HG02571 (cell line): Measurements from ENCODE around the gene TCEAL1.
"Not testable (repeated sequence)": the region's sequence is repeated elsewhere in the genome, so short reads cannot be mapped to it uniquely, and the experiment has no call there.

Source experiments
- ATAC-seq: cut with Tn5 transposase; IDR thresholded peaks from one replicate; pipeline ENCODE4 v1.9.1; 2021; ENCODE audit warnings: mild to moderate bottlenecking, moderate library complexity; ENCODE audit not compliant: unreplicated experiment

Gene TCEAL1

GRCh38 chrX:103628386-103629317, at the start of gene TCEAL1:
TSS of gene TCEAL1 (plus strand) at chrX:103628975. CDS start at chrX:103629917, 942 bp downstream.
- peak; percentile 53 for ATAC-seq

- no peak for ATAC-seq
Observed at GRCh38 chrX:103584596-103584995, 44.2 kb upstream of the TCEAL1 start.

- ATAC-seq = peak; percentile 89
Observed at GRCh38 chrX:103585411-103586313, 43.1 kb upstream of the TCEAL1 start, which contains the start of gene TCEAL4. TSS of gene TCEAL4 (plus strand) at chrX:103585515. CDS start at chrX:103586676, 1,161 bp downstream.

- peak; percentile 34 for ATAC-seq
Observed at GRCh38 chrX:103586314-103586646, 42.5 kb upstream of the TCEAL1 start.

GRCh38 chrX:103586659-103587058, 42.1 kb upstream of the TCEAL1 start:
- no peak for ATAC-seq

GRCh38 chrX:103592295-103592694, 36.5 kb upstream of the TCEAL1 start:
- not testable (repeated sequence) for ATAC-seq

- ATAC-seq = not testable (repeated sequence)
Observed at GRCh38 chrX:103595202-103595601, 33.6 kb upstream of the TCEAL1 start.

- ATAC-seq = peak; percentile 86
Observed at GRCh38 chrX:103607364-103608305, 21.1 kb upstream of the TCEAL1 start, which contains the start of gene TCEAL3. TSS of gene TCEAL3 (plus strand) at chrX:103607963. CDS start at chrX:103609065, 1,102 bp downstream.

GRCh38 chrX:103608306-103608963, 20.3 kb upstream of the TCEAL1 start:
- peak; percentile 14 for ATAC-seq

GRCh38 chrX:103610282-103610681, 18.5 kb upstream of the TCEAL1 start:
- ATAC-seq = no peak

GRCh38 chrX:103613362-103613890, 15.3 kb upstream of the TCEAL1 start:
- ATAC-seq = no peak

- no peak for ATAC-seq
Observed at GRCh38 chrX:103614999-103615398, 13.8 kb upstream of the TCEAL1 start.

GRCh38 chrX:103615781-103616371, 12.9 kb upstream of the TCEAL1 start:
- ATAC-seq = no peak

GRCh38 chrX:103616676-103617186, 12.0 kb upstream of the TCEAL1 start:
- no peak for ATAC-seq

- ATAC-seq = no peak
Observed at GRCh38 chrX:103624111-103624510, 4.7 kb upstream of the TCEAL1 start.

GRCh38 chrX:103626855-103627254, 1.9 kb upstream of the TCEAL1 start:
- no peak for ATAC-seq

GRCh38 chrX:103629318-103630170, 769 bp downstream of the TCEAL1 start:
- ATAC-seq = peak; percentile 50

- ATAC-seq = peak; percentile 9
Observed at GRCh38 chrX:103630171-103630511, 1.4 kb downstream of the TCEAL1 start.
